Stimulated activated naive B cell treated with anti-CD40 and anti-IgM and Interleukin-4, amounts not matched to agents 10 μg/mL and 1 μg/mL and 100 μg/mL, for 72 hours (primary cell): ENCODE measurements around the gene AKR7A2.
"Not testable (repeated sequence)": the region's sequence is repeated elsewhere in the genome, so short reads cannot be mapped to it uniquely, and the experiment has no call there.

Experiments used
- ATAC-seq, 2 donors: fragments of 150-1000 bp; cut with Tn5 transposase; replicated peaks; 2 replicates each; pipeline ENCODE4 v1.10.0; 2021; ENCODE audit warnings: moderate library complexity in 1 of 2
- DNase-seq: peaks from one replicate; pipeline ENCODE4 v3.0.0; 2021
- H3K27ac Mint-ChIP-seq: one replicate; pipeline ENCODE4 v1.8.0; 2022; ENCODE audit warnings: mild to moderate bottlenecking, mixed read lengths
- H3K27me3 Mint-ChIP-seq, 2 donors: one replicate each; pipeline ENCODE4 v1.8.0; 2022; ENCODE audit warnings: mixed read lengths in 2 of 2
- H3K36me3 Mint-ChIP-seq, 2 donors: one replicate each; pipeline ENCODE4 v1.8.0; 2022; ENCODE audit warnings: mixed read lengths in 2 of 2, mild to moderate bottlenecking in 1 of 2
- H3K4me1 Mint-ChIP-seq, 2 donors: one replicate each; pipeline ENCODE4 v1.8.0; 2022; ENCODE audit warnings: mixed read lengths in 2 of 2, mild to moderate bottlenecking in 1 of 2
- H3K4me3 Mint-ChIP-seq, 2 donors: one replicate each; pipeline ENCODE4 v1.8.0; 2022; ENCODE audit warnings: mild to moderate bottlenecking in 2 of 2, mixed read lengths in 2 of 2, moderate library complexity in 1 of 2
- H3K9me3 Mint-ChIP-seq, 2 donors: one replicate each; pipeline ENCODE4 v1.8.0; 2022; ENCODE audit warnings: mixed read lengths in 2 of 2, mild to moderate bottlenecking in 1 of 2

AKR7A2 gene

GRCh38 chr1:19260211-19261138, 51.5 kb downstream of the AKR7A2 start:
- Mint-ChIP-seq H3K9me3 (no peaks in the 10 kb centered on the region), H3K36me3 (peaks cover 30 to 36% of the 10 kb centered on the region in 2 donors), H3K27me3 (no peaks in the 10 kb centered on the region), H3K27ac (peak overlapping the region; percentile 20), H3K4me3 (no peak overlapping the region), H3K4me1 (peaks cover 5% of the 10 kb centered on the region in 2 donors)
- DNase-seq (no peak), ATAC-seq (no peak)

- H3K27ac Mint-ChIP-seq: peak overlapping the region; percentile 73
- ATAC-seq (no peak), DNase-seq (no peak)
- H3K4me3 Mint-ChIP-seq: no peak overlapping the region
- no peaks in the 10 kb centered on the region for H3K27me3 Mint-ChIP-seq
- H3K4me1 Mint-ChIP-seq: peaks cover 14 to 20% of the 10 kb centered on the region in 2 donors
- H3K36me3 Mint-ChIP-seq: peaks cover 36 to 47% of the 10 kb centered on the region in 2 donors
- no peaks in the 10 kb centered on the region for H3K9me3 Mint-ChIP-seq
Measured at GRCh38 chr1:19258353-19258752, 53.6 kb downstream of the AKR7A2 start.

- DNase-seq (no peak), ATAC-seq (peak; percentile 42 to 45)
- Mint-ChIP-seq H3K4me3 (no peak overlapping the region), H3K27me3 (no peaks in the 10 kb centered on the region), H3K9me3 (no peaks in the 10 kb centered on the region), H3K27ac (peak overlapping the region; percentile 73), H3K4me1 (peaks cover 20 to 27% of the 10 kb centered on the region in 2 donors), H3K36me3 (peaks cover 36 to 53% of the 10 kb centered on the region in 2 donors)
Measured at GRCh38 chr1:19257178-19257914, 54.6 kb downstream of the AKR7A2 start.

- H3K27ac Mint-ChIP-seq, DNase-seq, H3K4me3 Mint-ChIP-seq, H3K27me3 Mint-ChIP-seq, ATAC-seq, H3K9me3 Mint-ChIP-seq: not testable (repeated sequence)
- Mint-ChIP-seq H3K4me1 (peaks cover 22 to 27% of the 10 kb centered on the region in 2 donors), H3K36me3 (peaks cover 36 to 57% of the 10 kb centered on the region in 2 donors)
Measured at GRCh38 chr1:19256301-19256700, 55.6 kb downstream of the AKR7A2 start.

GRCh38 chr1:19255288-19255687, 56.7 kb downstream of the AKR7A2 start:
- DNase-seq (no peak), ATAC-seq (no peak)
- no peaks in the 10 kb centered on the region for H3K9me3 Mint-ChIP-seq
- no peaks in the 10 kb centered on the region for H3K27me3 Mint-ChIP-seq
- H3K27ac Mint-ChIP-seq: no peak overlapping the region
- no peak overlapping the region for H3K4me3 Mint-ChIP-seq
- peaks cover 33 to 53% of the 10 kb centered on the region in 2 donors for H3K36me3 Mint-ChIP-seq
- H3K4me1 Mint-ChIP-seq: peaks cover 26 to 30% of the 10 kb centered on the region in 2 donors

- H3K4me3 Mint-ChIP-seq: no peak overlapping the region
- ATAC-seq (no peak), DNase-seq (no peak)
- H3K4me1 Mint-ChIP-seq: peaks cover 27 to 30% of the 10 kb centered on the region in 2 donors
- H3K27ac Mint-ChIP-seq: peak overlapping the region; percentile 76
- H3K9me3 Mint-ChIP-seq: no peaks in the 10 kb centered on the region
- peaks cover 26 to 44% of the 10 kb centered on the region in 2 donors for H3K36me3 Mint-ChIP-seq
- H3K27me3 Mint-ChIP-seq: no peaks in the 10 kb centered on the region
Measured at GRCh38 chr1:19254416-19254815, 57.5 kb downstream of the AKR7A2 start.
